DND-41 (cell line): ENCODE measurements around the gene TEX36.

Experiments used
- CTCF ChIP-seq: IDR thresholded peaks from 2 replicates; pipeline ENCODE4 v1.5.1; 2012; ENCODE audit warnings: borderline replicate concordance, low read length, moderate library complexity, mild to moderate bottlenecking; ENCODE audit not compliant: poor library complexity, severe bottlenecking; ENCODE audit errors: extremely low read depth
- EZH2 ChIP-seq: IDR thresholded peaks from 3 replicates; pipeline ENCODE4 v1.6.1; 2012; ENCODE audit warnings: borderline replicate concordance, low read depth, mild to moderate bottlenecking, moderate library complexity, low read length, inconsistent platforms; ENCODE audit not compliant: severe bottlenecking

DNA sequence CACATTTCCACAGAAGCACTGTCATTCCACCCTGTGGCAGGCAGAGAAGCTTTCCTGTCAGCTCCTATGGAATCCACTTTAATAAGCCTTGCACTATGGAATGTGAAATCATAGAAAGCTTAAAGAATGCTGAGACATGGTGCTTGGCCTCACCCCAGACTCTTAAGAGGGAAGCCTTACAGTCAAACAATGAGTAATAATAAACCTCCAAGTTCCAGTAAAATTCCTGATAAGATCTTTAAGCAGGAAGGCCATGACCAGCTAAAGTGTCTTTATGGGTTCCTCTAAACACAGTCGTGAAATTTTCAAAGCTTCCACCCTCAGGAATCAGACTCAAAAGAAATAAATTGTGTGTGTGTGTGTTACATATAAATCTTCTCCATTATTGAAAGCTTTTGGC lies 11.9 kb upstream of the TEX36 start:
- TF ChIP-seq CTCF (no peak), EZH2 (no peak)
